ENCODE measurements around the gene CENPQ.

Gene CENPQ, protein sequence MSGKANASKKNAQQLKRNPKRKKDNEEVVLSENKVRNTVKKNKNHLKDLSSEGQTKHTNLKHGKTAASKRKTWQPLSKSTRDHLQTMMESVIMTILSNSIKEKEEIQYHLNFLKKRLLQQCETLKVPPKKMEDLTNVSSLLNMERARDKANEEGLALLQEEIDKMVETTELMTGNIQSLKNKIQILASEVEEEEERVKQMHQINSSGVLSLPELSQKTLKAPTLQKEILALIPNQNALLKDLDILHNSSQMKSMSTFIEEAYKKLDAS

DNA sequence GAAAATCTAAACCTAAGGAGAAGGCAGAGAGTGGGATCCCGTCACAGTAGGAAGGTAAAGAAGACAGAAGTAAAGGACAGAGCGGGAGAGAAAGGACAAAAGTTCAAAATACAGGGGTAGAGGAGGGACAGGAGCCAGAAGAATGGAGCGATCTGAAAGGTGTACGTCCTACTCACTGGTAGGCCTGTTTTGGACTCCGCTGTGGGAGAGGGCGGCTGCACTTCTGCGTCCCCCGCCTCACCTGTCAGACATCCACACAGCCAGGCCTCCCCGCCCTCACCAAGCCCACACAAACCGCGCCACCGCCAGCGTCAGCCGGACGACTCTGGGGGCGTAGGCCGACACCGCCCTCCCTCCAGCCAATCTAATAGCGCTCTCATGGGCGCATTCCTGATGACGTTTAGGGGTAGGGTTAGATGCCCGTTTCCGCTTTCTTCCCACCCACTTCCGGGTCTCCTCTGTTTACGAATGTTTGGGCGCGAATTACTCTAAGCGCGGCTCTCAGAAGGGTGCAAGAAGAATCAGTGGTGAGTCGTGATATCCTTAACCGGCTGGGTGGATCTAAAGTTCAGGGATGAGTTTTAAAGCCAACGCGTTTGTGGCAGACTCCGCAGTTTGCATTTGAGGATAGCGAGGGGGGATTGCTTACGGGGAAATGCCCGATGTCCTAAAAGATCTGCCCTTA, at the start of gene CENPQ, which contains the start of gene MMUT:
Gene CENPQ, plus strand, starts transcription at position 444 of the 685 bp plus-strand sequence. CDS start 6,807 bp downstream, outside the sequence.
Gene MMUT, minus strand, starts transcription at position 327 of the 685 bp plus-strand sequence. CDS start 3,787 bp downstream, outside the sequence.
- Histone ChIP-seq H3K4me3 (peak within 1 kb of the TSS; percentile 87), H3K27ac (peak within 1 kb of the TSS; percentile 89 to 95)
- peak; percentile 96 for DNase-seq (ENCODE audit: low spot score)
- TF ChIP-seq, protein P1, sequence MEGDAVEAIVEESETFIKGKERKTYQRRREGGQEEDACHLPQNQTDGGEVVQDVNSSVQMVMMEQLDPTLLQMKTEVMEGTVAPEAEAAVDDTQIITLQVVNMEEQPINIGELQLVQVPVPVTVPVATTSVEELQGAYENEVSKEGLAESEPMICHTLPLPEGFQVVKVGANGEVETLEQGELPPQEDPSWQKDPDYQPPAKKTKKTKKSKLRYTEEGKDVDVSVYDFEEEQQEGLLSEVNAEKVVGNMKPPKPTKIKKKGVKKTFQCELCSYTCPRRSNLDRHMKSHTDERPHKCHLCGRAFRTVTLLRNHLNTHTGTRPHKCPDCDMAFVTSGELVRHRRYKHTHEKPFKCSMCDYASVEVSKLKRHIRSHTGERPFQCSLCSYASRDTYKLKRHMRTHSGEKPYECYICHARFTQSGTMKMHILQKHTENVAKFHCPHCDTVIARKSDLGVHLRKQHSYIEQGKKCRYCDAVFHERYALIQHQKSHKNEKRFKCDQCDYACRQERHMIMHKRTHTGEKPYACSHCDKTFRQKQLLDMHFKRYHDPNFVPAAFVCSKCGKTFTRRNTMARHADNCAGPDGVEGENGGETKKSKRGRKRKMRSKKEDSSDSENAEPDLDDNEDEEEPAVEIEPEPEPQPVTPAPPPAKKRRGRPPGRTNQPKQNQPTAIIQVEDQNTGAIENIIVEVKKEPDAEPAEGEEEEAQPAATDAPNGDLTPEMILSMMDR (IDR thresholded peaks at IDR 0.05), result no peak

DNA sequence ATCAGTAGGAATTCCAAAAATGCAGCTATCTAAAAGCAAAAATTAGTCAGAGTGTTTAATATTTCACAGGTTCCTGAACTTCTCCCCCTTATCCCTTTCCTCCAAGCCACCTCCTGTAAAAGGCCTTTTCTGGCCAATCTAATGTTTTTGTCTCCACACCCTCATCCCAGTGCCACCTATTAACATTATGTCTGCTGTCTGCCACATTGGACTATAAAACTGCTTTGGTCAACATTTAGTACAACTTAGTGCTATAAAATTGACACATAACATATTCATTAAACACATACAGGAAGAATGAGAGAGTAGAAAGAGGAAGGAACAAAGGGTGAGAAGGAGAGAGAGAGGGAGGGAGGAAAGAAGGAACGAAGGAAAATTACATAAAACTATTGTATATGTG, 47.8 kb upstream of the CENPQ start:
- TF ChIP-seq, protein P1 (IDR thresholded peaks at IDR 0.05), result no peak
- no peak for DNase-seq (ENCODE audit: low spot score)

DNA sequence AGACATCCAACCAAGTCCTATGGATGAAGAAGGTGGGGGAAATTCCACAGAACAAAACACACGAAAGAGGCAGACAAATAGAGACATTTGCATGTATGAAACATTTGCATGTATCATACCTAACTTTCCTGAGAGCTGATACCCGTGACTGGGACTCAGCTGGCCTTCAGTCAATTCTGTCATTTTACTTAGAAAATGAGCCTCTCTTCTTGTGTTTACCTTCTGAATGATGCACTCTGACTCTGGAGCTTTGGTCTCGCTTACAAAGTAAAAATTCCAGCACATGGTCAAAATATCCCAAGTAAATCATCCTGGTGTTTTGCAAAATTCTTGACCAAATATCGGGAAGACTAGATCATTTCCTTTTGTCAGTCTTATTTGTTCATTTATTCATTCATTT, 47.0 kb upstream of the CENPQ start:
- DNase-seq (ENCODE audit: low spot score), result no peak
- TF ChIP-seq, protein P1 (IDR thresholded peaks at IDR 0.05), result no peak
- no peak overlapping the region for H3K4me3 ChIP-seq
- no peak overlapping the region for H3K27ac ChIP-seq

More for the DNA sequence above, 47.8 kb upstream of the CENPQ start:
- Histone ChIP-seq H3K4me3 (no peak overlapping the region), H3K27ac (no peak overlapping the region)

DNA sequence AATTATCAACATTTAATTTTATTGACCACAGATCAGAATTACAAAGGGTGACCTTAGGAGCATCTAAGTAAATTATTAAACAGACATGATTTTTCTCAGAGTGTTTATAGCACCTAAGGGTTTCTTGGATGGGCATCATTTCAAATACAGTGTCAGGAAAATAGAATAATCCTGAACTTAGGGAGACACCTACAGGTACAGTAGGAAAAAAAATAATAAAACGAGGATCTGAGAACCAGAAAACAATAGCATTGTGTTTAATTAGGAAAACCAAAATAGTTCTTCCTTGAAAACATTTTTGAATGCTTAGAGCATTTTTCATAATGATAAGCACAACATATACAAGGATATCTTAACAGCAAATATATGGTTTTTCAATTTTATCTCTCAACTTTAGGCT, 39.4 kb upstream of the CENPQ start:
- TF ChIP-seq, protein P1 (IDR thresholded peaks at IDR 0.05), result no peak
- no peak for DNase-seq (ENCODE audit: low spot score)
- H3K27ac ChIP-seq, result no peak overlapping the region
- no peak overlapping the region for H3K4me3 ChIP-seq

DNA sequence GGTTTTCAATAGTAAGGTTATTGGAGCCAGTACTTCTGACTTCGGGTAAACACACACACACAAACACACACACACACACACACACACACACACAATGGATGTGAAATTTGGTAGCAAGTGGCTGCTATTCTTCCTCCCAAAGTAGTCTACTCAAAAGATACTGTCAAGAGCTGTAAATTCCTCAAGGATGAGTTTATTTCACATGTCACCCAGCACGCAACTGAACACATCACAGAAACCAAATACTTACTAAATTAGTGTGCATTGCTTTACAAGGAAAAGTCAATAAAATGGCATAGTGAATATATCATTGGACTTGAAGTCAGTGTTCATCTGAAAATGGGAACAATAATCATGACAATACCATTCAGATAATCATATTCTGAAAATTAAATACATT, 33.0 kb upstream of the CENPQ start:
- no peak overlapping the region for H3K4me3 ChIP-seq
- H3K27ac ChIP-seq, result no peak overlapping the region
- no peak for DNase-seq (ENCODE audit: low spot score)
- TF ChIP-seq, protein P1 (IDR thresholded peaks at IDR 0.05), result no peak

DNA sequence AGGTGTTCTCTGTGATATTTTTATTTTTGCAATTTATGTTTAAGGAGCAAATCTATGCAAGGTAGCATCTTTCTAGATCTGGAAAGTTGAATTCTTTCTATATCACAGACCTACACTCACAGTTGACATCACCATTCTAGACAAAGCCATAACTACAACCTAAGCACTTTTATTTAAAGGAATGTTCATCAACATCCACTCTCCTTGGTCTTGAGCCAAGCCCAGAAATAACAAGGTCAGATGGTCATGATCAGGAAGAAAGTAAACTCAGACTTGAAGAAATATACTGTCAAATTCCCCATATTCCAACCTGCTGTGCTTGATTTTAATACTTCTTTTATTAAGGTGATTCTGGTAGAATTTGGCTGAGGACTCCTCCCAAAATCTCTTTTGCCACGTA, 32.3 kb upstream of the CENPQ start:
- no peak for DNase-seq (ENCODE audit: low spot score)
- TF ChIP-seq, protein P1 (IDR thresholded peaks at IDR 0.05), result no peak

More for the DNA sequence above, 32.3 kb upstream of the CENPQ start:
- no peak overlapping the region for H3K4me3 ChIP-seq
- H3K27ac ChIP-seq, result no peak overlapping the region

All from coronary artery (tissue), 2 donors.